Activated T-helper 1 cell treated with anti-CD3 and anti-CD28 coated beads, Interleukin-12 subunit alpha, Interleukin-12 subunit beta, Interleukin-2, Interleukin-4 antibody, amounts not matched to agents 30 ng/mL and 10 ng/mL and 1 ng/mL, durations not matched to agents 14 hours and 24 hours and 36 hours (primary cell): ENCODE results near the gene C1orf232. TPM values are rescaled to one million over a fixed set of nuclear protein-coding genes. Genes with fewer than 3 reads are reported as not detected.

Experiments used
- DNase-seq: peaks from one replicate; pipeline ENCODE4 v3.0.0; 2021; ENCODE audit warnings: low spot score
- H3K27ac Mint-ChIP-seq: one replicate; pipeline ENCODE4 v1.8.0; 2021; ENCODE audit warnings: mild to moderate bottlenecking, mixed read lengths
- H3K27me3 Mint-ChIP-seq: one replicate; pipeline ENCODE4 v1.8.0; 2022; ENCODE audit warnings: mild to moderate bottlenecking, moderate library complexity, mixed read lengths; ENCODE audit not compliant: insufficient read depth
- H3K36me3 Mint-ChIP-seq: one replicate; pipeline ENCODE4 v1.8.0; 2021; ENCODE audit warnings: low read depth, mixed read lengths
- H3K4me1 Mint-ChIP-seq: one replicate; pipeline ENCODE4 v1.8.0; 2021; ENCODE audit warnings: low read depth, mixed read lengths
- H3K4me3 Mint-ChIP-seq: one replicate; pipeline ENCODE4 v1.8.0; 2021; ENCODE audit warnings: mild to moderate bottlenecking, moderate library complexity, mixed read lengths
- H3K9me3 Mint-ChIP-seq: one replicate; pipeline ENCODE4 v1.8.0; 2021; ENCODE audit warnings: mixed read lengths
- intact Hi-C: fragments of 100-400 bp; cut with micrococcal nuclease; formaldehyde crosslinking; loops from one replicate; pipeline ENCODE4 v1.15.1; 2024
- total RNA-seq: library from RNA; stranded (reverse); gene quantifications from 2 replicates; pipeline ENCODE4 v1.2.3, GENCODE V29; 2022

C1orf232 gene
- total RNA-seq, 1 donor from 2014 or later: not detected

DNA sequence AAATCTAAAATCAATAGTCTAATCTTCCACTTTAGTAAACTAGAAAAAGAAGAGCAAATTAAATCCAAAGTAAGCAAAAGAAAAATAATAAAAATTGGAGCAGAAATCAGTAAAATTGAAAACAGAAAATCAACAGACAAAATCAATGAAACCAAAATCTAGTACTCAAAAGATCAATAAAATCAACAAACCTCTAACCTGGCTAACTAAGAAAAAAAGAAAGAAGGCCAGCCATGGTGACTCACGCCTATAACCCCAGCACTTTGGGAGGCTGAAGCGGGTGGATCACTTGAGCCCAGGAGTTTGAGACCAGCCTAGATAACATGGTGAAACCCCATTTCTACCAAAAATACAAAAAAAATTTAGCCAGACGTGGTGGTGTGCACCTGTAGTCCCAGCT, 34.3 kb downstream of the C1orf232 start:
- Mint-ChIP-seq H3K36me3 (no peaks in the 10 kb centered on the region), H3K9me3 (peaks cover 8% of the 10 kb centered on the region), H3K27ac (no peak overlapping the region), H3K27me3 (no peaks in the 10 kb centered on the region), H3K4me3 (no peak overlapping the region), H3K4me1 (peaks cover 11% of the 10 kb centered on the region)
- intact Hi-C loops: no loop called here
- no peak for DNase-seq

DNA sequence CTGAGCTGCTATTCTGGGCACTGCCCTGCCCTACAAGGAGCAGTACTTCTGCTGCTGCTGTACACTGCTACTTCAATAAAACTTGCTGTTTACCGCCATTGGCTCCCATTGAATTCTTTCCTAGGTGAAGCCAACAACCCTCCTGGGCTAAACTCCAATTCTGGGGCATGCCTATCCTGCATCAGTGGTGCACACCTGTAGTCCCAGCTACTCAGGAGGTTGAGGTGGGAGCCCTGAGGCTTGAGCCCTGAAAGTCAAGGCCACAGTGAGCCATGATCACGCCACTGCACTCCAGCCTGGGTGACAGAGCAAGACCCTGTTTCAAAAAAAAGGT, 36.0 kb downstream of the C1orf232 start:
- Mint-ChIP-seq H3K4me3 (no peak overlapping the region), H3K4me1 (peaks cover 16% of the 10 kb centered on the region), H3K9me3 (peaks cover 8% of the 10 kb centered on the region), H3K27ac (no peak overlapping the region), H3K27me3 (no peaks in the 10 kb centered on the region), H3K36me3 (no peaks in the 10 kb centered on the region)
- DNase-seq: no peak
- intact Hi-C loops: no loop called here

DNA sequence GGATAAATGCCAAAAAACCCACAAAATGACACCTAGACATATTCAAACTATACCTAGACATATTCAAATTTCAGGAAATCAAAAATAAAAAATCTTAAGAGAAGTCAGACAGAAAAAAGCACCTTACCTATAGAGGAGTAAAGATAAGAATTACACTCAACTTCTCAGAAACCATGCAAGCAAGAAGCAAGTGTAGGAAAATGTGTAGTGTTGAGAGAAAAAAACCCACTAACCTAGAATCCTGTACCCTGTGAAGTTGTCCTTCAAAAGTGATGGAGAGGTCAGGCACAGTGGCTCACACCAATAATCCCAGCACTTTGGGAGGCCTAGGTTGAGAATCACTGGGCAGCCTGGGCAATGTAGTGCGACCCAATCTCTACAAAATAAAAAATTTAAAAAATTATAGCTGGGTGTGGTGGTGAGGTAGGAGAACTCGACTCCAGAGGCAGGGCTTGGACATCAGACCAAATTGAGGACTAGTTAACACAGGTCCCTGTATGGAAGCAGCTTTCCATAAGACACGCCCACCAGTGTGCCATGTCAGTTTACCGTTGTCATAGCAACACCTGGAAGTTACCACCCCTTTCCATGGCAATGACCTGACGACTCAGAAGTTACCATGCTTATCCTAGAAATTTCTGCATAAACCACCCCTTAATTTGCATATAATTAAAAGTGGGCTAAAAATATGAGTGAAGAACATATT, 36.5 kb downstream of the C1orf232 start:
- H3K4me3 Mint-ChIP-seq: no peak overlapping the region
- intact Hi-C loops: no loop called here

DNA sequence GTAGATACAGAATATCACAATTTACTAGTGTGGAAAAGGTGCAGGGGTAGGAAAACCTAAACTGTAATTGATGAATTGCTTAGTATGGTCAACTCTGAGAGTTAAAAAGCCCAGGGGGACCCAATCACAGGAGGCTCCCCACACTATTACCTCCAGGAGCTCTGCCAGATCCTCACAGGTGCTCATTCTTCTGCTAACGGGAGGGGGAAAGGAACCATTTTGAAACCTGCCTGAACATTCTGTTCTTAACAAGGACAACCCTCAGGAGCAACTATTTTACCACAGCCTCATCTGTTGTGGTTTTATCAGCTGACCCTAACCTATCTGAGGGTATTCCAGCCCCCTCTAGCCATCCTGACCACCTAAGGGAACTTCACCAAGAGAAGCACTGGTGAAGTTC, 38.1 kb downstream of the C1orf232 start:
- H3K4me1 Mint-ChIP-seq: peaks cover 36% of the 10 kb centered on the region
- H3K36me3 Mint-ChIP-seq: no peaks in the 10 kb centered on the region
- no peak overlapping the region for H3K27ac Mint-ChIP-seq
- H3K27me3 Mint-ChIP-seq: no peaks in the 10 kb centered on the region
- intact Hi-C loops: no loop called here
- H3K4me3 Mint-ChIP-seq: no peak overlapping the region
- DNase-seq: no peak
- peaks cover 8% of the 10 kb centered on the region for H3K9me3 Mint-ChIP-seq

More for the DNA sequence above, 36.5 kb downstream of the C1orf232 start:
- Mint-ChIP-seq H3K9me3 (peaks cover 8% of the 10 kb centered on the region), H3K27ac (no peak overlapping the region), H3K27me3 (no peaks in the 10 kb centered on the region), H3K4me1 (peaks cover 22% of the 10 kb centered on the region), H3K36me3 (no peaks in the 10 kb centered on the region)
- DNase-seq: no peak

- Mint-ChIP-seq H3K4me1 (peaks cover 45% of the 10 kb centered on the region), H3K9me3 (no peaks in the 10 kb centered on the region), H3K27ac (no peak overlapping the region), H3K36me3 (no peaks in the 10 kb centered on the region), H3K27me3 (no peaks in the 10 kb centered on the region), H3K4me3 (no peak overlapping the region)
- no peak for DNase-seq
- intact Hi-C loops: no loop called here
Observed at GRCh38 chr1:26129778-26130177, 39.0 kb downstream of the C1orf232 start.

- no peaks in the 10 kb centered on the region for H3K27me3 Mint-ChIP-seq
- peaks cover 65% of the 10 kb centered on the region for H3K4me1 Mint-ChIP-seq
- no peak for DNase-seq
- H3K9me3 Mint-ChIP-seq: no peaks in the 10 kb centered on the region
- H3K27ac Mint-ChIP-seq: no peak overlapping the region
- peaks cover 4% of the 10 kb centered on the region for H3K36me3 Mint-ChIP-seq
- peak overlapping the region; percentile 43 for H3K4me3 Mint-ChIP-seq
- intact Hi-C loops: no loop called here
Observed at GRCh38 chr1:26127235-26128163, 41.3 kb downstream of the C1orf232 start.

DNA sequence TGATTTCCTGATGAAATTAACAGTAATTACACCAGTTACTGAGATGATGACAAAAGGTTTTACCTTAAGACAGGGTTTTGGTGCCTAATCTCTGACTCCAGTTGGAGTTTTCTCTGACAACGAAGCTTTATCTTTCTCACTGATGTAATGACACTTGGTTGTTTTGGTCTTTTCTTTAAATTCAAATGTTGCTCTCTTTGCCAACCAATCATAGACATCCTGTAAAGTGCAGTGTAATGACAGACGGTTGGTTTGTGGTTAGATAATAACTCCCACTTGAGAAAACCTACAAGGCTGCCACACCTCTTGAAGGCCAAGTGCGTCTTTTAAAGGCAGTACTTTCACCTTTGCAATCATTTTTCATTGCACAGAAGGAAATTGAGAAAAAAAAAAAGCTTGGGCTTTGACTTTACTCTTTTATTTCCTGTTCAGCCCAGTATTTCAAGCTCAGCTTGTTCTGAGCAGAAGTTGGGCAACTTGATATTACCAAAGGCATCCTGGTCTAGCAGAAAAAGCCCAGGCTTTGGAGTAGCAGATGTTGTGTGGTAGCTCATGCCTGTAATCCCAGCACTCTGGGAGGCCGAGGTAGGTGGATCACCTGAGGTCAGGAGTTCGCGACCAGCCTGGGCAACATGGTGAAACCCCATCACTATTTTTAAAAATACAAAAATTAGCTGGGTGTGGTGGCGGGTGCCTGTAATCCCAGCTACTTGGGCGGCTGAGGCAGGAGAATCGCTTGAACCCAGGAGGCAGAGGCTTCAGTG, 42.3 kb downstream of the C1orf232 start:
- DNase-seq: peak; percentile 66
- H3K4me1 Mint-ChIP-seq: peaks cover 62% of the 10 kb centered on the region
- H3K36me3 Mint-ChIP-seq: peaks cover 6% of the 10 kb centered on the region
- H3K27ac Mint-ChIP-seq: peak overlapping the region; percentile 89
- intact Hi-C loops: loop anchor here (1.0 kb wide), 2 partner anchors 15 to 19 kb away; partner anchors contain the start of gene PDIK1L
- H3K27me3 Mint-ChIP-seq: no peaks in the 10 kb centered on the region
- no peaks in the 10 kb centered on the region for H3K9me3 Mint-ChIP-seq
- H3K4me3 Mint-ChIP-seq: peak overlapping the region; percentile 64

DNA sequence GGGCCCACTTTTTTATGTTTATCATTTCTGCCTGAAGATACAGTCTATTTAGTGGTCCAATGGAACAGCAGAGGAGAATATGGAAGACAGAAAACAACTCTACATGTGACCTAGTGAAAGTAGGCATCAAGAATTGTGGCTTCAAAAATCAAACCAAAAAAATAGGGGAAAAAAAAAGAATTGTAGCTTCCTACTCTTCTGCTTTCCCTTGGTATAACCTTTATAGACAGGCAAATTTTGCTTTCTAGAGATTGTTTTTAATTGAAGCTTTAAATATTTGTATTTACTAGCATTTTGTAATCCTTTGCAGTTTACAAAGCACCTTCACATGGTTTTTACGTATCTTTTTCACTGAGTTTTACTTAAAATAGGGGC, 42.8 kb downstream of the C1orf232 start:
- intact Hi-C loops: loop anchor here (1.0 kb wide), 2 partner anchors 15 to 19 kb away; partner anchors contain the start of gene PDIK1L
- H3K27me3 Mint-ChIP-seq: no peaks in the 10 kb centered on the region
- H3K4me1 Mint-ChIP-seq: peaks cover 62% of the 10 kb centered on the region
- no peak for DNase-seq
- H3K4me3 Mint-ChIP-seq: peak overlapping the region; percentile 64
- no peaks in the 10 kb centered on the region for H3K9me3 Mint-ChIP-seq
- peaks cover 6% of the 10 kb centered on the region for H3K36me3 Mint-ChIP-seq
- peak overlapping the region; percentile 89 for H3K27ac Mint-ChIP-seq

DNA sequence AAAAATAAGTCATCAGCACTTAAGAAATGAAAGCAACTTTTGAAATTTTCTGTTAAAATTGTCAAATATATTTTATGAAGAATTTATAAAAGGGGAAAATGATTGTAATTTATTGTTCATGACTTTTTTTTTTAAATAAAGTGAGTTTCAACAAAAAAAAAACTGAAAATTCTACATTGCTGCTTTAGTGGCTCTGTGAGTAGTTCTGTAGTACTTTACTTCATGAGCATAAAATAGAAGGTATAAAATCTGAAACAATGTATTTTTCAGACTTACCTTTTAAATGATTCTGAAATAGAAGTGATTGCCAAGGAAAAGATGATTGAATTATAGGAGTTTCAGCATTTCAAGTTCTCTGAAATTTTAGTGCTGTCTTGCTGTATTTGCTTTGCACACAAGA, 43.4 kb downstream of the C1orf232 start:
- H3K27ac Mint-ChIP-seq: peak overlapping the region; percentile 29
- peaks cover 63% of the 10 kb centered on the region for H3K4me1 Mint-ChIP-seq
- H3K36me3 Mint-ChIP-seq: peaks cover 7% of the 10 kb centered on the region
- H3K27me3 Mint-ChIP-seq: no peaks in the 10 kb centered on the region
- no peak overlapping the region for H3K4me3 Mint-ChIP-seq
- intact Hi-C loops: no loop called here
- H3K9me3 Mint-ChIP-seq: no peaks in the 10 kb centered on the region
- DNase-seq: no peak

DNA sequence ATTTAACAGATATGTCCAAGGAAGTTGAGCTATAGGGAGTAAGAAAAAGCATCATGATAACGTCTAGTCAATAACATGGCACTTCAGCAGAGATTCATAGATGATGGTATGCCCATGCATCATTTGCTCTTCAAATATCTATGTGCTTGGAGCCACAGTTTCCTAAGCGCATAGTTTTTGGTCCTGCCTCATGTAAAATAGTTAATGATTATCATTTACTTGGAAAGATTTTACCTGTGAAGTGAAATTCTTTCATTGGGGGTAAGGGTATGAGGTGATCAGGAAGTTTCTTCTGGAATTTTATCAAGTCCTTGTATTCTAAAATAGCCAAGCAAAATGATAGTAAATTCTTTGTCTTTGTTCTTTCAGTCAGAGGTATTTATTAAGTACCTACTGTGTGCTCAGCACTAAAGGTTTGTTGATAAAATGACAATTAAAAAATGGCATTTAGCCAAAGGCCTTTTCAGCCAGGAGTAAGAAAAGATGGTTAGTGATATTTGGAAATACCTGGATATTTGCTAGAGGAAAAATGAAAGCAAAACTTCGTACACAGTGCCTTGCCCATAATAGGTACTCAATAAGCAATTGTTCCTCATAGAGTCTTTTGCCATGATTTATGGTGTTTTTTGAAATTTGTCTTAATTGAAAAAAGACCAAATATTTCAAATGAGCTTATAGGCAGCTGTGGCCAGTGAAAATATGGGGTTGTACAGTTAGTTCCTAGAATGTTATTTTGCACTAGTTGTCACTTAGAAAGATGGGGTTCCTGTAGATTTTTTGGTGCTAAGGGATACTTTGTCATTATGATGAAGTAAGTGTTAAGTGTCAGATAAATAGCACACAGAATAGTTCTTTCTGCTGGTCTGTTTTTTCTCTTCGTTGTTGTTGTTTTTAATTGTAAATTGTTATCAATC, 44.1 kb downstream of the C1orf232 start:
- H3K36me3 Mint-ChIP-seq: peaks cover 10% of the 10 kb centered on the region
- H3K4me1 Mint-ChIP-seq: peaks cover 70% of the 10 kb centered on the region
- intact Hi-C loops: no loop called here
- H3K9me3 Mint-ChIP-seq: no peaks in the 10 kb centered on the region
- no peaks in the 10 kb centered on the region for H3K27me3 Mint-ChIP-seq
- no peak for DNase-seq
- peak overlapping the region; percentile 21 for H3K27ac Mint-ChIP-seq
- peak overlapping the region; percentile 34 for H3K4me3 Mint-ChIP-seq

DNA sequence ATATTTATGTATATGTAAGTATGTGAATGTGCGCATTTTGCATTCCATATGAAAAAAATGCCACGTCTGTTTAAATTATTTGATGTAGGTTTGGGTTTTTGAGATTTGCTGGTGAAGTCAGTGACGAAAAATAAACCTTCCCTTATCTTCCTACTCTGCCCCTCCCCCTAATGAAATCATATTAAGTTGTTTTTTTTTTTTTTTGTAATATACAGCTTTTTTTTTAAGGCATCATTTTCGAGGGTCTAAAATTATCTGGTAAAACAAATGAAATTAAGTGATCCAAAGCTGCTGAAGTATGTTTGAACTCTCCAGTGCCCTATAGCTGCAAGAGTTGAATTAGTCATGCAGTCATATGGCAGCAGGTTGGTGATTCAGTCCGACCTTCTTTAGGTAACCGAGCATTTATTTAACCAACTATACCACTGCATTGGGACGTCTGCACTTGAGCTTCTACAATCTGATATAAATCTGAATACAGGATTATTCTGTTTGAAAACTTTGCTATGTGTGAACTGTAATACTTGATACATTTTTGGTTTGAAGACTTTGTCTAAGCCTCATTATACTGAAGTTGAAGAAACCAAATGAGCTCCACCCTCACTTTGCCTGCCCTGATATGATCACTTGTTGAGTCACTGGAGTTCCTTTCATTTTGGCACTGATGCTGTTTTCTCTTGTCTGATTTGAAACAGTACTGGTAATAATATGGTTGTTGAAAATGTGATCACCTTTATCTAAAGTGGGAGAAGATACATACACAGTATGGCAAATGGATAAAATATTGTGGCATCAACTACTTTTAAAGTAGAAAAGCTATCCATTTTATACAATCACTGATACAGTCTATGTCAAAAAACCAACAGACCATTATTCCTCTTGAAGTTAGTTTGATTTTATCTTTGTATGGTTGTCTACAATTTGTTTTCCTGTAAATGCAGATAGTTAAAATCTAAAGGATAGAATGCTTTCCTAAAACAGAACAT, 45.5 kb downstream of the C1orf232 start:
- no peaks in the 10 kb centered on the region for H3K27me3 Mint-ChIP-seq
- DNase-seq: no peak
- peak overlapping the region; percentile 1 for H3K4me3 Mint-ChIP-seq
- H3K9me3 Mint-ChIP-seq: no peaks in the 10 kb centered on the region
- intact Hi-C loops: loop anchor here (1.0 kb wide), 1 partner anchor 11 kb away; no protein-coding TSS in a partner anchor
- peak overlapping the region; percentile 72 for H3K27ac Mint-ChIP-seq
- peaks cover 78% of the 10 kb centered on the region for H3K4me1 Mint-ChIP-seq
- peaks cover 18% of the 10 kb centered on the region for H3K36me3 Mint-ChIP-seq
